Ishikawa (cell line): ENCODE data around the gene TMEM169.

Source experiments
- CEBPB ChIP-seq: IDR thresholded peaks from 2 replicates; pipeline ENCODE4 v1.6.1; 2012
- CREB1 ChIP-seq: IDR thresholded peaks from 2 replicates; pipeline ENCODE4 v1.6.1; 2012; ENCODE audit warnings: low read depth
- EGR1 ChIP-seq: IDR thresholded peaks from 2 replicates; pipeline ENCODE4 v1.6.1; 2012
- EP300 ChIP-seq: IDR thresholded peaks from 2 replicates; pipeline ENCODE4 v1.6.1; 2012; ENCODE audit warnings: borderline replicate concordance
- FOXM1 ChIP-seq: IDR thresholded peaks from 2 replicates; pipeline ENCODE4 v1.6.1; 2012; ENCODE audit warnings: low read depth, borderline replicate concordance
- NFIC ChIP-seq: IDR thresholded peaks from 2 replicates; pipeline ENCODE4 v1.6.1; 2012
- RAD21 ChIP-seq: IDR thresholded peaks from 2 replicates; pipeline ENCODE4 v1.6.1; 2012; ENCODE audit warnings: low read depth
- TAF1 ChIP-seq: IDR thresholded peaks from 2 replicates; pipeline ENCODE4 v1.6.1; 2012; ENCODE audit warnings: low read depth, mild to moderate bottlenecking
- TCF12 ChIP-seq: IDR thresholded peaks from 2 replicates; pipeline ENCODE4 v1.6.1; 2012; ENCODE audit warnings: low read depth
- TEAD4 ChIP-seq: IDR thresholded peaks from 2 replicates; pipeline ENCODE4 v1.6.1; 2012
- YY1 ChIP-seq: IDR thresholded peaks from 2 replicates; pipeline ENCODE4 v1.6.1; 2012; ENCODE audit warnings: low read depth
- ZBTB7A ChIP-seq: IDR thresholded peaks from 2 replicates; pipeline ENCODE4 v1.6.1; 2012; ENCODE audit warnings: low read depth
- TF ChIP-seq, protein P1 (sequence below): IDR thresholded peaks from 2 replicates; pipeline ENCODE4 v1.6.1; 2012
- TF ChIP-seq, protein P2 (sequence below): IDR thresholded peaks from 2 replicates; pipeline ENCODE4 v1.6.1; 2012
- TF ChIP-seq, protein P3 (sequence below): IDR thresholded peaks from 2 replicates; pipeline ENCODE4 v1.6.1; 2012; ENCODE audit warnings: low read depth, mild to moderate bottlenecking

TMEM169 gene

GRCh38 chr2:216103213-216103612, 21.5 kb downstream of the TMEM169 start:
- no peak for TF ChIP-seq CEBPB
- TF ChIP-seq NFIC: no peak
- no peak for TF ChIP-seq TAF1
- no peak for TF ChIP-seq EP300
- no peak for TF ChIP-seq RAD21
- no peak for TF ChIP-seq TEAD4
- TF ChIP-seq TCF12: no peak

GRCh38 chr2:216104691-216105090, 23.0 kb downstream of the TMEM169 start:
- no peak for TF ChIP-seq ZBTB7A
- no peak for TF ChIP-seq EGR1
- TF ChIP-seq, protein P1, sequence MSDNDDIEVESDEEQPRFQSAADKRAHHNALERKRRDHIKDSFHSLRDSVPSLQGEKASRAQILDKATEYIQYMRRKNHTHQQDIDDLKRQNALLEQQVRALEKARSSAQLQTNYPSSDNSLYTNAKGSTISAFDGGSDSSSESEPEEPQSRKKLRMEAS: no peak
- TF ChIP-seq CEBPB: no peak
- TF ChIP-seq, protein P2, sequence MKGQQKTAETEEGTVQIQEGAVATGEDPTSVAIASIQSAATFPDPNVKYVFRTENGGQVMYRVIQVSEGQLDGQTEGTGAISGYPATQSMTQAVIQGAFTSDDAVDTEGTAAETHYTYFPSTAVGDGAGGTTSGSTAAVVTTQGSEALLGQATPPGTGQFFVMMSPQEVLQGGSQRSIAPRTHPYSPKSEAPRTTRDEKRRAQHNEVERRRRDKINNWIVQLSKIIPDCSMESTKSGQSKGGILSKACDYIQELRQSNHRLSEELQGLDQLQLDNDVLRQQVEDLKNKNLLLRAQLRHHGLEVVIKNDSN: no peak
- no peak for TF ChIP-seq EP300
- TF ChIP-seq TEAD4: no peak
- TF ChIP-seq NFIC: no peak
- no peak for TF ChIP-seq TCF12
- no peak for TF ChIP-seq TAF1
- TF ChIP-seq YY1: no peak
- TF ChIP-seq RAD21: no peak
- TF ChIP-seq FOXM1: no peak
- TF ChIP-seq, protein P3, sequence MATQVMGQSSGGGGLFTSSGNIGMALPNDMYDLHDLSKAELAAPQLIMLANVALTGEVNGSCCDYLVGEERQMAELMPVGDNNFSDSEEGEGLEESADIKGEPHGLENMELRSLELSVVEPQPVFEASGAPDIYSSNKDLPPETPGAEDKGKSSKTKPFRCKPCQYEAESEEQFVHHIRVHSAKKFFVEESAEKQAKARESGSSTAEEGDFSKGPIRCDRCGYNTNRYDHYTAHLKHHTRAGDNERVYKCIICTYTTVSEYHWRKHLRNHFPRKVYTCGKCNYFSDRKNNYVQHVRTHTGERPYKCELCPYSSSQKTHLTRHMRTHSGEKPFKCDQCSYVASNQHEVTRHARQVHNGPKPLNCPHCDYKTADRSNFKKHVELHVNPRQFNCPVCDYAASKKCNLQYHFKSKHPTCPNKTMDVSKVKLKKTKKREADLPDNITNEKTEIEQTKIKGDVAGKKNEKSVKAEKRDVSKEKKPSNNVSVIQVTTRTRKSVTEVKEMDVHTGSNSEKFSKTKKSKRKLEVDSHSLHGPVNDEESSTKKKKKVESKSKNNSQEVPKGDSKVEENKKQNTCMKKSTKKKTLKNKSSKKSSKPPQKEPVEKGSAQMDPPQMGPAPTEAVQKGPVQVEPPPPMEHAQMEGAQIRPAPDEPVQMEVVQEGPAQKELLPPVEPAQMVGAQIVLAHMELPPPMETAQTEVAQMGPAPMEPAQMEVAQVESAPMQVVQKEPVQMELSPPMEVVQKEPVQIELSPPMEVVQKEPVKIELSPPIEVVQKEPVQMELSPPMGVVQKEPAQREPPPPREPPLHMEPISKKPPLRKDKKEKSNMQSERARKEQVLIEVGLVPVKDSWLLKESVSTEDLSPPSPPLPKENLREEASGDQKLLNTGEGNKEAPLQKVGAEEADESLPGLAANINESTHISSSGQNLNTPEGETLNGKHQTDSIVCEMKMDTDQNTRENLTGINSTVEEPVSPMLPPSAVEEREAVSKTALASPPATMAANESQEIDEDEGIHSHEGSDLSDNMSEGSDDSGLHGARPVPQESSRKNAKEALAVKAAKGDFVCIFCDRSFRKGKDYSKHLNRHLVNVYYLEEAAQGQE: no peak
- no peak for TF ChIP-seq CREB1

GRCh38 chr2:216107320-216107719, 25.6 kb downstream of the TMEM169 start:
- TF ChIP-seq TCF12 (no peak), NFIC (no peak), EGR1 (no peak), TEAD4 (no peak), CREB1 (no peak), FOXM1 (no peak), RAD21 (no peak), EP300 (no peak)
- TF ChIP-seq, protein P1: no peak

GRCh38 chr2:216107760-216108159, 26.0 kb downstream of the TMEM169 start:
- TF ChIP-seq TCF12 (no peak), FOXM1 (no peak), TEAD4 (no peak), ZBTB7A (no peak), EGR1 (no peak), NFIC (no peak), YY1 (no peak), RAD21 (no peak), CREB1 (no peak), TAF1 (no peak), EP300 (no peak), CEBPB (no peak)
- TF ChIP-seq, protein P1: no peak
- TF ChIP-seq, protein P2: no peak
- TF ChIP-seq, protein P3: no peak

GRCh38 chr2:216108310-216108966, 26.7 kb downstream of the TMEM169 start:
- TF ChIP-seq EGR1 (no peak), TCF12 (no peak), FOXM1 (no peak), YY1 (no peak), TAF1 (no peak), TEAD4 (no peak), NFIC (no peak)
- TF ChIP-seq, protein P2: no peak
